HepG2 (cell line): Measurements from ENCODE around the gene FCER1G. TPM values are rescaled to one million over a fixed set of nuclear protein-coding genes. Genes with fewer than 3 reads are reported as not detected.
A peak's percentile ranks its signal among the peaks of the same experiment; 100 is the strongest.

Experiments used
- ETV6 ChIP-seq: sonication (generic); formaldehyde crosslinking; conservative IDR thresholded peaks from 2 replicates; pipeline ENCODE4 v1.4.0; 2020; ENCODE audit warnings: missing genetic modification reagents
- HDAC1 ChIP-seq: sonication (generic); formaldehyde crosslinking; IDR thresholded peaks from 2 replicates; pipeline ENCODE4 v1.5.1; 2020; ENCODE audit warnings: mild to moderate bottlenecking, missing genetic modification reagents
- HDAC2 ChIP-seq: sonication (generic); formaldehyde crosslinking; IDR thresholded peaks from 2 replicates; pipeline ENCODE4 v1.4.0; 2020; ENCODE audit warnings: missing genetic modification reagents
- HHEX ChIP-seq: IDR thresholded peaks from 2 replicates; pipeline ENCODE4 v1.6.1; 2016; ENCODE audit warnings: control low read depth
- JDP2 ChIP-seq: sonication (generic); formaldehyde crosslinking; IDR thresholded peaks from 2 replicates; pipeline ENCODE4 v1.8.1; 2022; ENCODE audit warnings: missing genetic modification reagents, borderline replicate concordance
- MIER3 ChIP-seq: IDR thresholded peaks from 2 replicates; pipeline ENCODE4 v1.6.1; 2016; ENCODE audit warnings: missing compliant biosample characterization, borderline replicate concordance
- MTERF4 ChIP-seq: sonication (generic); formaldehyde crosslinking; IDR thresholded peaks from 2 replicates; pipeline ENCODE4 v1.8.0; 2023; ENCODE audit warnings: mild to moderate bottlenecking, missing genetic modification reagents
- PAX8 ChIP-seq: sonication (generic); formaldehyde crosslinking; IDR thresholded peaks from 2 replicates; pipeline ENCODE4 v1.8.0; 2022; ENCODE audit warnings: mild to moderate bottlenecking, missing genetic modification reagents, borderline replicate concordance
- SETDB1 ChIP-seq: sonication (generic); formaldehyde crosslinking; IDR thresholded peaks from 2 replicates; pipeline ENCODE4 v1.5.1; 2020; ENCODE audit warnings: missing genetic modification reagents, mild to moderate bottlenecking, borderline replicate concordance
- SMAD9 ChIP-seq: sonication (generic); formaldehyde crosslinking; IDR thresholded peaks from 2 replicates; pipeline ENCODE4 v1.5.1; 2020; ENCODE audit warnings: mild to moderate bottlenecking, missing genetic modification reagents
- SMC3 ChIP-seq: IDR thresholded peaks from 2 replicates; pipeline ENCODE4 v1.6.1; 2011; ENCODE audit warnings: low read length, improper control_type of control experiment
- TAF15 ChIP-seq: fragments of 200-400 bp; formaldehyde crosslinking; IDR thresholded peaks from one replicate; pipeline ENCODE4 v1.6.1; 2018; ENCODE audit warnings: mild to moderate bottlenecking, low read depth, low read length; ENCODE audit not compliant: poor library complexity, severe bottlenecking
- ZKSCAN1 ChIP-seq: fragments of 150-350 bp; IDR thresholded peaks from 2 replicates; pipeline ENCODE4 v1.6.1; 2014; ENCODE audit warnings: low read length
- ZNF343 ChIP-seq: sonication (generic); formaldehyde crosslinking; IDR thresholded peaks from 2 replicates; pipeline ENCODE4 v1.4.0; 2020; ENCODE audit warnings: mild to moderate bottlenecking, missing genetic modification reagents
- ZNF512 ChIP-seq: sonication (generic); formaldehyde crosslinking; IDR thresholded peaks from 2 replicates; pipeline ENCODE4 v1.4.0; 2020; ENCODE audit warnings: mild to moderate bottlenecking, missing genetic modification reagents
- ZNF639 ChIP-seq: conservative IDR thresholded peaks from 2 replicates; pipeline ENCODE4 v1.6.1; 2018; ENCODE audit warnings: missing genetic modification reagents
- ZNF772 ChIP-seq: sonication (generic); formaldehyde crosslinking; IDR thresholded peaks from 2 replicates; pipeline ENCODE4 v1.5.0; 2020; ENCODE audit warnings: mild to moderate bottlenecking, missing genetic modification reagents
- ZNF841 ChIP-seq: sonication (generic); formaldehyde crosslinking; IDR thresholded peaks from 2 replicates; pipeline ENCODE4 v1.8.1; 2023; ENCODE audit warnings: missing genetic modification reagents, borderline replicate concordance
- polyA plus RNA-seq, 8 experiments: library from polyadenylated mRNA; depleted of rRNA in 3 of 8; stranded (reverse) in 7 of 8; unstranded in 1 of 8; fragments of >200 nt; fragmentation: Illumina TruSeq in 4 of 8; extraction: Trizol in 4 of 8; gene quantifications; 2 replicates each; pipeline versions ENCODE4 v1.2.1 to v1.2.3, GENCODE V29; 2011 to 2016; ENCODE audit warnings: low read depth in 4 of 8, missing spikeins in 1 of 8, mixed read lengths in 1 of 8; ENCODE audit not compliant: insufficient read depth in 1 of 8
- total RNA-seq, 5 experiments: library from RNA; depleted of rRNA; stranded (reverse); fragments of >200 nt; fragmentation: Illumina TruSeq; extraction: Trizol; gene quantifications; 2 replicates each; pipeline ENCODE4 v1.2.3, GENCODE V29; 2016; ENCODE audit warnings: low read depth in 1 of 5
- TF ChIP-seq, protein P1 (sequence below): sonication (generic); formaldehyde crosslinking; IDR thresholded peaks from 2 replicates; pipeline ENCODE4 v1.4.0; 2020; ENCODE audit warnings: missing genetic modification reagents
- TF ChIP-seq, protein P2 (sequence below), 2 experiments: sonication (generic) in 1 of 2; formaldehyde crosslinking in 1 of 2; IDR thresholded peaks; 2 replicates each; pipeline versions ENCODE4 v1.5.1 to v1.6.1; 2011 to 2020; ENCODE audit warnings: borderline replicate concordance in 1 of 2, low read depth in 1 of 2, low read length in 1 of 2, mild to moderate bottlenecking in 1 of 2, missing genetic modification reagents in 1 of 2, moderate library complexity in 1 of 2

Gene FCER1G
- total and polyA plus RNA-seq, 2 of the 13 experiments (the other 11 are each of a cell fraction or from before 2014, with no cell fraction given) = 1.3 to 6.4 TPM

GRCh38 chr1:161177112-161177935 is 37.8 kb upstream of the FCER1G start, which contains the start of gene B4GALT3 (continued):
- TF ChIP-seq TAF15 = no peak
- peak; percentile 90 for TF ChIP-seq HDAC1 (CRISPR knock-in tag)
- TF ChIP-seq PAX8 (CRISPR knock-in tag) = peak; percentile 91; the same call in 1 of the 2 replicates
- TF ChIP-seq HDAC2 (CRISPR knock-in tag) = peak; percentile 69; the same call in 1 of the 2 replicates
- TF ChIP-seq SMAD9 (CRISPR knock-in tag) = 0 out of 2 replicates have a peak, but pooled peaks have one; percentile 43
- no peak for TF ChIP-seq ZNF841
- no peak for TF ChIP-seq ZKSCAN1
- 0 out of 2 replicates have a peak, but pooled peaks have one; percentile 54 for TF ChIP-seq MIER3 (CRISPR knock-in tag)
- TF ChIP-seq ZNF772 (CRISPR knock-in tag) = peak; percentile 74; the same call in 1 of the 2 replicates
- TF ChIP-seq ETV6 (CRISPR knock-in tag) = peak; percentile 56; the same call in 1 of the 2 replicates
- TF ChIP-seq, protein P1, sequence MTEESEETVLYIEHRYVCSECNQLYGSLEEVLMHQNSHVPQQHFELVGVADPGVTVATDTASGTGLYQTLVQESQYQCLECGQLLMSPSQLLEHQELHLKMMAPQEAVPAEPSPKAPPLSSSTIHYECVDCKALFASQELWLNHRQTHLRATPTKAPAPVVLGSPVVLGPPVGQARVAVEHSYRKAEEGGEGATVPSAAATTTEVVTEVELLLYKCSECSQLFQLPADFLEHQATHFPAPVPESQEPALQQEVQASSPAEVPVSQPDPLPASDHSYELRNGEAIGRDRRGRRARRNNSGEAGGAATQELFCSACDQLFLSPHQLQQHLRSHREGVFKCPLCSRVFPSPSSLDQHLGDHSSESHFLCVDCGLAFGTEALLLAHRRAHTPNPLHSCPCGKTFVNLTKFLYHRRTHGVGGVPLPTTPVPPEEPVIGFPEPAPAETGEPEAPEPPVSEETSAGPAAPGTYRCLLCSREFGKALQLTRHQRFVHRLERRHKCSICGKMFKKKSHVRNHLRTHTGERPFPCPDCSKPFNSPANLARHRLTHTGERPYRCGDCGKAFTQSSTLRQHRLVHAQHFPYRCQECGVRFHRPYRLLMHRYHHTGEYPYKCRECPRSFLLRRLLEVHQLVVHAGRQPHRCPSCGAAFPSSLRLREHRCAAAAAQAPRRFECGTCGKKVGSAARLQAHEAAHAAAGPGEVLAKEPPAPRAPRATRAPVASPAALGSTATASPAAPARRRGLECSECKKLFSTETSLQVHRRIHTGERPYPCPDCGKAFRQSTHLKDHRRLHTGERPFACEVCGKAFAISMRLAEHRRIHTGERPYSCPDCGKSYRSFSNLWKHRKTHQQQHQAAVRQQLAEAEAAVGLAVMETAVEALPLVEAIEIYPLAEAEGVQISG (CRISPR knock-in tag) = no peak; the same call in none of the 2 replicates
- TF ChIP-seq HHEX (CRISPR knock-in tag) = no peak
- TF ChIP-seq JDP2 = no peak
- TF ChIP-seq MTERF4 (CRISPR knock-in tag) = no peak
- TF ChIP-seq ZNF343 (CRISPR knock-in tag) = peak; percentile 88; the same call in 1 of the 2 replicates
- no peak for TF ChIP-seq ZNF512 (CRISPR knock-in tag)
- TF ChIP-seq ZNF639 (CRISPR knock-in tag) = no peak
- TF ChIP-seq, protein P2, sequence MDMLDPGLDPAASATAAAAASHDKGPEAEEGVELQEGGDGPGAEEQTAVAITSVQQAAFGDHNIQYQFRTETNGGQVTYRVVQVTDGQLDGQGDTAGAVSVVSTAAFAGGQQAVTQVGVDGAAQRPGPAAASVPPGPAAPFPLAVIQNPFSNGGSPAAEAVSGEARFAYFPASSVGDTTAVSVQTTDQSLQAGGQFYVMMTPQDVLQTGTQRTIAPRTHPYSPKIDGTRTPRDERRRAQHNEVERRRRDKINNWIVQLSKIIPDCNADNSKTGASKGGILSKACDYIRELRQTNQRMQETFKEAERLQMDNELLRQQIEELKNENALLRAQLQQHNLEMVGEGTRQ (IDR thresholded peaks at IDR 0.05; ENCODE audit: low read depth, low read length) = no peak
- TF ChIP-seq, protein P2 (CRISPR knock-in tag; IDR thresholded peaks at IDR 0.05; ENCODE audit: borderline replicate concordance) = no peak
- peak; percentile 21; the same call in 1 of the 2 replicates for TF ChIP-seq SMC3
- TF ChIP-seq SETDB1 (CRISPR knock-in tag) = no peak
